Ramos (cell line): ENCODE results near the gene ACTN1.
"Not testable (repeated sequence)": the region's sequence is repeated elsewhere in the genome, so short reads cannot be mapped to it uniquely, and the experiment has no call there.

Experiments used
- in situ Hi-C: fragments of 300-500 bp; cut with MboI; formaldehyde crosslinking; loops from one replicate; pipeline ENCODE4 v1.14.3; 2022; ENCODE audit warnings: low sequenced_read_pairs; ENCODE audit not compliant: unreplicated experiment

The ACTN1 gene

GRCh38 chr14:68987653-68988036 is 8.5 kb upstream of the ACTN1 start:
- in situ Hi-C loops, result no loop called here

- in situ Hi-C loops, result no loop called here
Measured at GRCh38 chr14:68986926-68987652, 8.0 kb upstream of the ACTN1 start.

- in situ Hi-C loops, result no loop called here
Measured at GRCh38 chr14:68986225-68986624, 7.1 kb upstream of the ACTN1 start.

- in situ Hi-C loops, result no loop called here
Measured at GRCh38 chr14:68984686-68985085, 5.6 kb upstream of the ACTN1 start.

- in situ Hi-C loops, result no loop called here
Measured at GRCh38 chr14:68983191-68983590, 4.1 kb upstream of the ACTN1 start.

GRCh38 chr14:68982581-68982980 is 3.5 kb upstream of the ACTN1 start:
- in situ Hi-C loops, result no loop called here

GRCh38 chr14:68981539-68981976 is 2.5 kb upstream of the ACTN1 start:
- in situ Hi-C loops, result no loop called here

- in situ Hi-C loops, result no loop called here
Measured at GRCh38 chr14:68981139-68981538, 2.0 kb upstream of the ACTN1 start.

GRCh38 chr14:68979722-68980451 is 785 bp upstream of the ACTN1 start:
- in situ Hi-C loops, result no loop called here

GRCh38 chr14:68978172-68978911 is 760 bp downstream of the ACTN1 start:
- in situ Hi-C loops, result no loop called here

GRCh38 chr14:68977718-68978171 is 1.4 kb downstream of the ACTN1 start:
- in situ Hi-C loops, result no loop called here

- in situ Hi-C loops, result no loop called here
Measured at GRCh38 chr14:68977180-68977717, 1.9 kb downstream of the ACTN1 start.

- in situ Hi-C loops, result no loop called here
Measured at GRCh38 chr14:68976160-68977067, 2.7 kb downstream of the ACTN1 start.

GRCh38 chr14:68975667-68976066 is 3.4 kb downstream of the ACTN1 start:
- in situ Hi-C loops, result no loop called here

- in situ Hi-C loops, result no loop called here
Measured at GRCh38 chr14:68974759-68975347, 4.2 kb downstream of the ACTN1 start.

GRCh38 chr14:68973639-68974038 is 5.5 kb downstream of the ACTN1 start:
- in situ Hi-C loops, result no loop called here

- in situ Hi-C loops, result not testable (repeated sequence)
Measured at GRCh38 chr14:68973219-68973565, 5.9 kb downstream of the ACTN1 start.

GRCh38 chr14:68972507-68973218 is 6.4 kb downstream of the ACTN1 start:
- in situ Hi-C loops, result no loop called here
